ENCODE results near the gene RNPEPL1. TPM values are rescaled to one million over a fixed set of nuclear protein-coding genes. Genes with fewer than 3 reads are reported as not detected.

The RNPEPL1 gene
- total RNA-seq, 1 donor from 2014 or later, result 37.4 TPM

DNA sequence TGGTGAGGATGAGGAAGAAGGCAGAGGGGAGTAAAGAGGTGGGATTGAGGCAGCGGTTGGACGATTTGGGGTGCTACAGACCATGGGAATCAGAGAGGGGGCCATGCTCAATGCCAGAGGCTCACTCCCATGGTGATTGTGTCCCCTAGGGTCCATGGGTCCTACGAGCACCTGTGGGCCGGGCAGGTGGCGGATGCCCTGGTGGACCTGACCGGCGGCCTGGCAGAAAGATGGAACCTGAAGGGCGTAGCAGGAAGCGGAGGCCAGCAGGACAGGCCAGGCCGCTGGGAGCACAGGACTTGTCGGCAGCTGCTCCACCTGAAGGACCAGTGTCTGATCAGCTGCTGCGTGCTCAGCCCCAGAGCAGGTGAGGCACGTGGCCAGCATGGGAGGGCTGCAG lies 23.5 kb downstream of the RNPEPL1 start:
- no peak for DNase-seq

DNA sequence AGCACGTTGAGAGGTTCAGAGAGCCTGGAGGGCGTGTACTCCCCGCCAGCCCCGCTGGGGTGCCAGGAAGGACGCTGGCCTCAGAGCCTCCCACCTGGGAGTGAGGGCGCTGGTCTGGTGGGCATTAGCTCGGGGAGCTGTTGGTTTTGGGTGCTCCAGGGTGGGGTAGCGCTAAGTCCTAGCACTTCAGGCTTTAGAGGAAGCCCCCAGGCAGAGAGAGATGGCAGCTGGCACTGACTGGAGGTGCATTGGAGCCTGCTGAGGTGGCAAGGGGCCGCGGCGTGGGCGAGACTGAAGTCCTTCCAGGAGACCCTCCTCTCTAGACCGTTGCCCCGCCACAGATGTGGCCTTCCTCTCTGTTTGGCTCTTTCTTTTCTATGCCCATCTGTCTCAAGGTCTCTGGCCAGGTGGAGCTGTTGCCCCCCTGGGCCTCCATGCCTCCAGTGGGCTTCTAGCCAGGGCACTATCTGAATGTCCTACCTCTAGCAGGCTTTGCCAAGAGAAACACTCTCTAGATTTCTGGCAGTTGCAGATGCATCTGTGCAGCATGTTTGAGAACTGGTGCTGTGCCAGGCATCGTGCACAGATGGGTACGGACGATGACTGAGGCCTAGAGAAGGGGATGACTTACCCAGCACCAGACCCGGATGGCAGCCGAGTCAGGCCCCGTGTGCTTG lies 24.9 kb downstream of the RNPEPL1 start:
- DNase-seq, result no peak

DNA sequence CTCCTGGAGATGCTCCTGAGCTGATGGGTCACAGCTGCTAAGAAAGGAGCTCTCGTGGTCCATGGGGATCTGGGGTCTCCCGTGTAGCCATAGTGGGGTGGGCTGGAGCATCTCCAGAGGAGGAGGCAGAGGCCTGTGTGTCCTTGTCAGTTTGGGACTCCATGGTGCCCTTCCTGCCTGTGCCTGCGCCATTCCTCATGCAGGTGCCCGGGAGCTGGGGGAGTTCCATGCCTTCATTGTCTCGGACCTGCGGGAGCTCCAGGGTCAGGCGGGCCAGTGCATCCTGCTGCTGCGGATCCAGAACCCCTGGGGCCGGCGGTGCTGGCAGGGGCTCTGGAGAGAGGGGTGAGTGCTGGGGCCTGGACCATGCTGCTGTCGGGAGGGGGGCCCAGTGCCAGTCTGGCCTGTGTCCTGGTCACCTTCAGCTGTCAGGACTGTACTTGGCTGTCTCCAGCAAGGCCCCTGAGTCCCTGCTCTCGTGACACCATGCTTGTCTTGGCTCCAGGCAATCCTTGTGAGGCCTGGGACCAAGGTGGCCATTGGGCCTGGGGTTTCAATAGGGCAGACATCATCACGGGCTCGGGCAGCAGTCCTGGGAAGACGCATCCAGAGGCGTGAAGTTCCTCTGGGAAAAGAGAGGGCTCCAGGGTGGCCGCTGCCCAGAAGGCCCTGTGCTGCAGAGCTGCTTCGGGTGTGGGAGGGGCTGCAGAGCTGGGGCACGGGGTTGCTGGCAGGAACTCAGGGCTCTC lies 25.6 kb downstream of the RNPEPL1 start:
- no peak for DNase-seq

DNA sequence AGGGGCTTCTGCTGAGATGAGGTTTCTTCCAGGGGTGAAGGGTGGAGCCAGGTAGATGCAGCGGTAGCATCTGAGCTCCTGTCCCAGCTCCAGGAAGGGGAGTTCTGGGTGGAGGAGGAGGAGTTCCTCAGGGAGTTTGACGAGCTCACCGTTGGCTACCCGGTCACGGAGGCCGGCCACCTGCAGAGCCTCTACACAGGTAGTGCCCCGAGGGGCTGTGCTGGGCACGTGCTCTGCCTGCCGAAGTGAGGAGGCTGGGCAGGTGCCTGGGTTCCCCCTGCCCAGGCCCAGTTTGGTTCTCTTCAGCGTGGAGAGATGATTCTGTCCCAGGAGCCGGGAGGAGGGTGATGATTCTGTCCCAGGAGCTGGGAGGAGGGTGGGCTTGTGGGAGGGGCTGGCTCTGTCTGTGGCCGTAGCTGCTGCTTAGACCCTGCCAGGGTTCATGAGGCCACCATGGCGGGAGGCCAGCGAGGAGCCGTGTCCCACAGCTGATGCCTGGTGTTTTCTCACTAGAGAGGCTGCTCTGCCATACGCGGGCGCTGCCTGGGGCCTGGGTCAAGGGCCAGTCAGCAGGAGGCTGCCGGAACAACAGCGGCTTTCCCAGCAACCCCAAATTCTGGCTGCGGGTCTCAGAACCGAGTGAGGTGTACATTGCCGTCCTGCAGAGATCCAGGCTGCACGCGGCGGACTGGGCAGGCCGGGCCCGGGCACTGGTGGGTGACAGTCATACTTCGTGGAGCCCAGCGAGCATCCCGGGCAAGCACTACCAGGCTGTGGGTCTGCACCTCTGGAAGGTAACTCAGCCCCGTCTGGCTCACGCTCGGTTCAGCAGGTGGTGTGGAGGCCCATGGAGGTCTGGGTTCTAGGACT lies 26.5 kb downstream of the RNPEPL1 start:
- DNase-seq, result no peak

DNA sequence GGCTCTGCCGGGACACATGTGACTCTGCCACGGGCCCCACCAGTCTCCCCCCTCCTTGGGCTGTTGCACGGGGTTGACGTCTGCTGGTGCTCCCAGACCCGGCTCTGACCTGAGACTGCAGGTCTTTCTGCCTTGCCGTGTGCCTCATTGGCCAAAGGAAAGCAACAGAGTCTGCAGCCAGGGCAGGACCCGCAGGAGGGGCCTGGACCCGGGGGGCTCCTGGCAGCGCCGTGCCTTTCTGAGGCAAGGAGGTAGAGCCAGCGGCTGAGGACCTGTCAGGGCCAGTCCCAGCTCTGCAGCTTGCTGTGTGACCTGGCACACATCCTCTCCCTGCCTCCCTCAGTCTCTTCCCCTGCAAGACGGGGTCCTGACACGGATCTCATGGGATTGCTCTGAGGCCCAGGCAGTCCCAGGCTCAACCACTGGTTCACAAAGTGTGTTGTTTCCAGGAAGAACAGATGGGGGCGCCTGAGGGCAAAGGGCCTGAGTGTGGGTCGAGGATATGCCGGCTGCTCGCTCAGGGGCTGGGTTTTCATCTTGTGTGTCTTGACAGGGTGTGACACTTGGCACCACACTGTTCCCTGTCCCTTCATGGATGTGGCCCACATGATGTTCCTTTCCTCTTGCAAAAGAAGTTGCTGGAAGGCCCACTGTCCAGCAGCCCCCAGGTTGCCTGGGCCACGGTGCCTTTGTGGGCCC lies 27.2 kb downstream of the RNPEPL1 start:
- DNase-seq, result no peak

DNA sequence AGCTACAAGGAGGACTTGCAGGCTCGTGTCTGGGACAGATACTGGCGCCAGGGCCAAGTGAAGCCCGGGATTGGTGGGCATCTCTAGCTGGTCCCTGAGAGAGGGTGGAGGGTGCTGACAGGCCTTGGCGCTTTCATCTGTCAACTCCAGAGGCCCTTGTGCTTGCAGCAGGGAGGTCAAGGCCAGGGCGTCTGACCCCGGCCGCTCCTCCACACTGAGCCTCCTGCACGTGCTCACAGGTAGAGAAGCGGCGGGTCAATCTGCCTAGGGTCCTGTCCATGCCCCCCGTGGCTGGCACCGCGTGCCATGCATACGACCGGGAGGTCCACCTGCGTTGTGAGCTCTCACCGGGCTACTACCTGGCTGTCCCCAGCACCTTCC lies 27.8 kb downstream of the RNPEPL1 start:
- DNase-seq, result no peak

DNA sequence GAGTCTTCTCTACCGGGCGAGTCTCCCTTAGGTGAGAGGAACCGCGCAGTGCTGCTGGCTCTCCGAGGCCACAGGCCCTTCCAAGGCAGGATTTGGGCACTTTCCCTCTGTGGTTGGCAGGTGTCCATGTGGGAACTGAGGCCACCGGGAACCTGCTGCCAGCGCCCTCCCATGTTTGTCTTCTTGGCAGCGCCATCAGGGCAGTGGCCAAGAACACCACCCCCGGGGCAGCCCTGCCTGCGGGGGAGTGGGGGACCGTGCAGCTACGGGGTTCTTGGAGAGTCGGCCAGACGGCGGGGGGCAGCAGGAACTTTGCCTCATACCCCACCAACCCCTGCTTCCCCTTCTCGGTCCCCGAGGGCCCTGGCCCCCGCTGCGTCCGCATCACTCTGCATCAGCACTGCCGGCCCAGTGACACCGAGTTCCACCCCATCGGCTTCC lies 28.2 kb downstream of the RNPEPL1 start:
- no peak for DNase-seq

DNA sequence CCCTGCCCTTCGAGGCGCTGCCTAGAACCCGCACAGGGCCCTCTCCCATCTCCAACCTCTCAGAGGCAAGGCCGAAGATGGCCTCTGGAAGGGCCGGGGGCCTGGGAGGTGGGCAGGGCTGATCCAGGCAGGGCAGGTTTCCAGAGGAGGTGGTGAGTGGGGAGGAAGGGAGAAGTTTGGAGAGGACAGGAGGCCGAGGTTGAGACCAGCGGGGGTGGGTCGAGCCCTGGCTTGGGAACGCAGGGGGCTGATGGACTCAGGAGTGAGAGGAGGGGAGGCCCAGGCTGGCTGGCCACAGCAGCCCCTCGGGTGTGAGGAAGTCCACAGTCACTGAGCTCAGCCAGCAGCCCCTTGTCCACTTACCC lies 28.8 kb downstream of the RNPEPL1 start:
- no peak for DNase-seq

DNA sequence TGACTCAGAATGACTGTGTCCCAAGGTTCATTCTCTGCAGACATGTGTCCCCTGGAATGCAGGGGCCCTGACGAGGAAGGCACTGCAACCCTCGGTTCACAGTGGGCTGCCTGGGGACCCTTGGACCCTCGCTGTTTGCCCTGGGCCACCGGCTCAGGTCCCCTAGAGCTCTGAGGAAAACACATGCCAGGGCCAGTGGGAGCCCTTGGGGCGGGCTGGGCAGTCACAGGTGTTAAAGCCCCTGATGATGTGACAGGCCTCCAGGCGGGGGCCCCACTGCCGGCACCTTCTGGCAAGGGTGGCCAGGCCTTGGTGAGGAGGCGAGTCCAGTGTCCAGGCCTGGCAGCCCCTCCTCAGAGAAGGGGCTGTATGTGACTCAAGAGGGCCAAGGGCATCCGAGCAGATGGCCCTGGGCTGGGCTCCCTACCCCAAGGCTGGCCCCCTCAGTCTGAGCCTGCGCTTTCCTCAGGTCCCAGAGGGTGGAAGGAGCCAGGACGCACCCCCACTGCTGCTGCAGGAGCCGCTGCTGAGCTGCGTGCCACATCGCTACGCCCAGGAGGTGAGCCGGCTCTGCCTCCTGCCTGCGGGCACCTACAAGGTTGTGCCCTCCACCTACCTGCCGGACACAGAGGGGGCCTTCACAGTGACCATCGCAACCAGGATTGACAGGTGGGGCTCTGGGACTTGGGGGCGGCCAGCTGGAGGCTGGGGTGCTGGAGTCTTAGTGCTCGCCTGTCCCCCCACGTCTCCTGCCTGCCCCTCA lies 29.3 kb downstream of the RNPEPL1 start:
- no peak for DNase-seq

DNA sequence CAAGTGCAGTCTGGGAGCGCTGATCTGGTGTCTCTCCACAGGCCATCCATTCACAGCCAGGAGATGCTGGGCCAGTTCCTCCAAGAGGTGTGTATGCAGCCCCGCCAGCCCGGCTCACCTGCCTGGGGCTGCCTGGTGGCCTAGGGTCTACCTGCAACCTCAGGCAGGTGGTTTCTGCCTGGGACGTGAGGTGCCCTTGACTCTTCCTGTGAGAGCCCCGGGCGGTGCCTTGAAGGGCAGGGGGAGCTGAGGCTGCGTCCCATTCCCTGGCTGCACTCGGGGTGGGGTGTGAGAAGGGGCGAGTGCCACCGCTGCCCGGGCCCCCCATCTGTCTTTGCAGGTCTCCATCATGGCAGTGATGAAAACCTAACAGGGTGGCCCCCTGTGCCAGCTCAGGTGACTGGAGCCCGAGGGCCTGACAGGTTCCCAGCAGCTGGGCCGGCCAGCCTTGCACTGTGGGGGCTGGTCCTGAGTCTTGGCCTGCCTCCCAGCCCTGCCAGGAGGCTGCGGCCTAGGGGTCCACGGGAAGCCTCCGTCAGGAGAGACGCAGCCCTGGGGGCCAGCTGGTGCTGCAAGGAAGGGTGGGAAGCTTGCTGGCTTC lies 30.1 kb downstream of the RNPEPL1 start:
- no peak for DNase-seq

DNA sequence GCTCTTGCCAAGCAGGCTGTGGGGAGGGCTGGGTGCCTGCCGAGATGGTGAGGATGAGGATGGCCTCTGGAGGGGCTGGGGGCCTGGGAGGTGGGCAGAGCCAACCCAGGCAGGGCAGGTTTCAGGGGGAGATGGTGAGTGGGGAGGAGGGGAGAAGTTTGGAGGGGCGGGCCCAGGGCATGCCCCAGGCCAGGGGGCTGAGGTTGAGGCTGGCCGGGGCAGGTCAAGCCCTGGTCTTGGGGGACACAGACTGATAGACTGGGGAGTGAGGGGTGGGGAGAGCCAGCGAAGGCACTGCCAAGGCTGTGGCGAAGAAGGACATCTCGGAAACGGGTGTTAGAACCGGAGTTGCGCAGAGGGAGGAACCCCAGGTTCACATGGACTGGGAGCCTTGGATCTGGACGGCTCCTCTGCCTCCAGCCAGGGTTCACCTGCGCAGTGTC lies 30.9 kb downstream of the RNPEPL1 start:
- DNase-seq, result no peak

DNA sequence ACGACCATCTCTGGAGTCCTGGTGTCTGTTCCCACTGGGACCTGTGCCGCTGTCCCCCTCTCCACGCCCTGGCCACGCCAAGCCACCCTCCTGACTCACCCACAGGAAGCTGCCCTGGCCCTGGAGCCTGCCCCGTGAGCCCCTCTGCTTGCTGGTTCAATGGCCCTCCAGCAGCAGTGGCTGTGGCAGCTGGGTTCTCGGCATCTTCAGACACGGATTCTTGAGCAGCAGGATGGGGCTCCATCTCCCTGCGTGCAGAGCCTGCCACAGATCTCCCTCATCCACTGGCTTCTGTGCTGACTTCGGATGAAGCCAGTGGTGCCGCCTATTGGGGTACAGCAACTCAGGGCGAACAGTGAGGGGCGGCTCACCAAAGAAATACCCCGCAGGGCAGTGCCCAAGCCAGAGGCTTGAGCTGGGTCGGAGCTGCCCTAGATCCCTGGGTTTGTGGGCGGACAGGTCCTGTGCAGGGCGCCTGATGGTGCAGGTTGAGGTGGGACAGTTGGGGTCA lies 32.2 kb downstream of the RNPEPL1 start:
- no peak for DNase-seq

DNA sequence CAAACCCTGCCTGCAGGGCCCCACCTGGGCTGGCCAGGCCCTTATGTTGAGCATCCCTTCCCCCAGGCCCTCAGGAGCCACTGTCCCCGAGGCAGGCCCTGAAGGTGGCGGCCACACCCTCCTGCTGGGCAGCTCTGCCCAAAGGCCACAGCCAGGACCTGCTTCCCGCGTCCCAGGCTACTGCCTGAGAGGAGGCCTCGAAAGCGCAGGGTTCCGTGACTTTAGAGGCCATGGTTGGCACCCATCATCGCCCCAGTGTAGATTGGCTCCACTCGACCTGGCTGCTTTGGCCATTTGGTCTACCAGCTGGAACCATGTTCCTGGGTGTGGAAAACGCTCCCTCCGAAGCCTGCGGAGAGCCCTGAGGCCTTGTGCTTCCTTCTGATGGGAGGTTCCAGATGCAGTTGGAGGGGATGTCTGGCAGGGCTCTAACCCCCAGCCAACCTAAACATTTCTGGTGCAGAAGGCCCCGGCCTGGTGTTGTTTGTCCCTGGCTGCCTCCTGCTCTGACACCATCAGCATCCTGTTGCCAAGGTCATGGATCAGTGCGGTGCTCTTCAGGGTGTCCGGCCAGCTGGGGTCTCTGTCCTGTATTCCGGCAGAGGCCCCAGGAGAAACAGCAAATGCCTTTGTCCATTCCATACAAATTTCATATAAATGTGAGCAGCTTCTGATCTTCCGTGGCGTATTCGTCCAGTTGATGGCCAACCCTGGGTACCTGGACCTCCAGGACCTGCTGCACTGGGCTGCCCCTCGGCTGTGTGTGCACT lies 33.0 kb downstream of the RNPEPL1 start:
- no peak for DNase-seq

DNA sequence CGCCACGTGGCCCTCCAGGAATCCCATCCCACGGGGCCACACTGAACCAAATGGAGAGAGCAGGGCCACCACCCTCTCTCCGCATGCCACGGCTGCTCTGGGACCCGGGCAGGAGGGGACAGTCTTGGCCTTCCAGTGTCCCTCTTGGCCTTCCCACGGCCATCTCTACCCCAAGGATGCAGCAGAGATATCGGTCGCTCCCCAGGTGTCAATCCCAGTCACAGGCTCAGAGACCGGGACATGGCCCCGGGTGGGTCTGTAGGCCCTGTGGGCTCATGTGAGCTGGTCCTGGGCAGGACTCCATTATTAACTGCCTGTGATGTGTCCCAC lies 33.5 kb downstream of the RNPEPL1 start:
- DNase-seq, result no peak

DNA sequence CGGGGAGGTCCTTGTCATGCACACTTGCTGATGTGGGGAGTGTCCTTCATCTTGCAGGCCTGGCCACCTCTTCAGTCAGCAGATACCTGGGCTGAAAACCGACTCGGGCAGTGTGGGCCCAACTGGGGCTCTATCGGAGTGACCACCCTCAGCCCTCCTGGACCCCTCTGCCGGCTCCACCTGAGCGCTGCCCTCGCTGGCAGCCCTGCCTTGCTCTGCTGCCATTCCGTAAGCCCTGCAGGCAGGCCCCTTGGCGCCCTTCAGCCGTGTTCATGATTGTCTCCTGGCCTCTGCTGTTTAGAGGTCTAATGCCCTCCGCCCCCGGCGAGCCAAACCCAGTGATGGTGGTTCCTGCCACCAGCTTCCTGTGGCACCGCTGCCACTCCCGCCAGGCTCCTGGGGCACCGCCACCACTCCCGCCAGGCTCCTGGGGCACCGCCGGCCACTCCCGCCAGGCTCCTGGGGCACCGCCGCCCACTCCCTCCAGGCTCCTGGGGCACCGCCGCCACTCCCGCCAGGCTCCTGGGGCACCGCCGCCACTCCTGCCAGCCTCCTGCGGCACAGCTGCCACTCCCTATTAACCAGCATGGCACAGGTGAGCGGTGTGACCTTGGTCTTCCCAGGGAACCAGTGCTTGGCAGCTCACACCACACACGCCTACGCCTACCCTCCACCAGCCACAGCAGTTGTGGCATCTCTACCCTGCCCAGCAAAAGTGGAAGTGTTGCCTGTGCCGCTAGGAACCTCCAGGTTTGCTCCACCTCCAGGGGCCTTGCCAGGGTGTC lies 34.2 kb downstream of the RNPEPL1 start:
- DNase-seq, result no peak

DNA sequence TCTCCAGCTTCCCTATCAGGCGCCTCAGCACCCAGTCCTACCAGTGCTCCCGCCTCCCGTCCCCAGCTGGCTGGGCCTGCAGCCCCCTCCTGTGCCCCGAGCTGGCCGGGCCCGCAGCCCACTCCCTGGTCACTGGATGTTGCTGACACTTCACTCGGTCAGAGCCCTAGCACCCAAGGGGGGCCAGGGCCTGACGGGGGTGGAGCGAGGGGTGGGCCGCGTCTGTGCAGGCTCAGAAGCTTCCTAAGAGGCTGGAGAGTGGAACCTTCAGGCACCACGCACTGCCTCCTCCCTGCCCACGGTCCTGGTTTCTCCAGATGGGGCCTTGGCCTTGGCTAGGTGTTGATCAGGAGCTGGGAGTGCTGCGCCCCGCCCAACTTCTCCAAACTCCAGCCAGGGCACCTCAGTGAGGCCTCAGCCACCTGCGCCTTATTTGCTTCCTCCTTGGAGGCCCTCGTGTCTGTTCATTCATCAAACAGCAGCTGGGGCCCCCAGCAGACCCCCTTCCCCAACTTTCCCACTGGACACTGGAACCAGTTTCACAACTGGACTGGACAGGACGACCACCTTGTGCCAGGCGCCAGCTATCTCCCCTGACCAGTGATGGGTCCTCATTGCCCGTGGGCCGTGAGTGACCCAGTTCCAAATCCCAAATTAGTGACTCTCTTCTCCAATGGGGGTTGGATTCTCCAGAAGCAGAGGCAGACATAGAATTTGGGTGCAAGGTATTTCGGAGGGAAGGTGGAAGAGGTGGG lies 35.0 kb downstream of the RNPEPL1 start:
- no peak for DNase-seq

DNA sequence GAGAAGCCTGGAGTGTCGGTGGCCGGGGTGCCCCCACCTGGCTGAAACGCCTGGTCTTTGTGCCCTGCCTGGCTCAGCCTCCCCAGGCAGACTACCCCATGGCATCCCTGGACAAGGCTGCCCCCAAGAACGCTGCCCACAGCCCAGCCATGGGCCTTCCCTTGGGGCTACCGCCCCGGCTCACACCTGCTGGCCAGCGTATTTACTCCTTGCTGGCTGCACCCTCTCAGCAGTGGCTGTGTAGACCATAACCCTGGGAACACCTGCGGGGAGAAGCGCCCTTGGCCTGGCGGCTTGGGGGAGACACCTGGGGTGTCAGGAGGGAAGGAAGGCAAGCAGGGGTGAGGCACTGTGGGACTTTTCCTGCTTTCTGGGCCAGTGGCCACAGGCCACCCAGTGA lies 35.6 kb downstream of the RNPEPL1 start:
- no peak for DNase-seq

DNA sequence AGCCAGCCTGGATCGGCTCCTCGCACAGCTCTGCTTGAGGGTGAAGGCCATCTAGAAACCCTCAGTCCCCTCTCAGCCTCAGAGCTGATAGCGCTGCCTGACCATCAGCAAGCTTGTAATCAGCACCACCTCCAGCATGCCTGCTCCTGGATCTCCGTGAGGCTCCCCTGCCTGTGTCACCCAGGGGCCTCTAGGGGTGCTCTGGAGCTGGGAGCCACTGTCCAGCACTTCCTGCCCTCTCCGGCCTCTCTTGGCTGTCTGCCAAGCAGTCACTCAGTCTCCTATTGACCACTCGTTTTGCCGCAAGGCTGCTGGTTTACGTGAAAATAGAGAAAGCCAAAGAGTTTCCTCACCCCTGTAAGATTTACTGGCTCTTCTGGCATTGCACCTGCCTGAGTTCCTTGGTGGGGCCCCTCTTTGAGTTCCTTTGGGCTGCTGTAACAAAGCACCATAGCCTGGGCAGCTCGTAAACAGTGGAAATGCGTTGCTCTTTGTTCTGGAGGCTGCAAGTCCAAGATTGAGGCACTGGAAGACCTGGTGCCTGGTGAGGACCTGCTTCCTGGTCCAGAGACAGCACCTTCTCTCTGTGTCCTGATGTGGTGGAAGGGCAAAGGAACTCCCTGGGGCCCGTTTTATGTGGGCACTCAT lies 36.1 kb downstream of the RNPEPL1 start:
- DNase-seq, result peak; percentile 65
